ENCODE data around the gene ATP6V0D1.

GRCh38 chr16:67419502-67419901 lies 61.5 kb downstream of the ATP6V0D1 start:
- TF ChIP-seq CTCF (IDR thresholded peaks at IDR 0.05; ENCODE audit: low read depth, low read length) = no peak
- TF ChIP-seq POLR2A (IDR thresholded peaks at IDR 0.05; ENCODE audit: extremely low read depth, insufficient read length) = no peak
- TF ChIP-seq MAX (IDR thresholded peaks at IDR 0.05; ENCODE audit: low read depth, low read length) = no peak

Measured in NB4 (cell line).